Ishikawa (cell line): ENCODE results near the gene CCDC6.

Experiments
- CEBPB ChIP-seq: IDR thresholded peaks from 2 replicates; pipeline ENCODE4 v1.6.1; 2012
- CREB1 ChIP-seq: IDR thresholded peaks from 2 replicates; pipeline ENCODE4 v1.6.1; 2012; ENCODE audit warnings: low read depth
- EGR1 ChIP-seq: IDR thresholded peaks from 2 replicates; pipeline ENCODE4 v1.6.1; 2012
- EP300 ChIP-seq: IDR thresholded peaks from 2 replicates; pipeline ENCODE4 v1.6.1; 2012; ENCODE audit warnings: borderline replicate concordance
- MAX ChIP-seq: IDR thresholded peaks from 2 replicates; pipeline ENCODE4 v1.6.1; 2012
- REST ChIP-seq: IDR thresholded peaks from 2 replicates; pipeline ENCODE4 v1.6.1; 2012; ENCODE audit warnings: low read depth, mild to moderate bottlenecking
- TCF12 ChIP-seq: IDR thresholded peaks from 2 replicates; pipeline ENCODE4 v1.6.1; 2012; ENCODE audit warnings: low read depth
- USF1 ChIP-seq: IDR thresholded peaks from 2 replicates; pipeline ENCODE4 v1.6.1; 2012

- TF ChIP-seq TCF12: no peak
- TF ChIP-seq MAX: no peak
- TF ChIP-seq CEBPB: no peak
- no peak for TF ChIP-seq EGR1
- no peak for TF ChIP-seq CREB1
- no peak for TF ChIP-seq EP300
- TF ChIP-seq REST: no peak
- no peak for TF ChIP-seq USF1
Measured at GRCh38 chr10:59868696-59869593, 37.4 kb downstream of the CCDC6 start.
